Fibroblast of villous mesenchyme (primary cell): ENCODE measurements around the gene SLC22A17. TPM values are rescaled to one million over a fixed set of nuclear protein-coding genes. Genes with fewer than 3 reads are reported as not detected.

ENCODE experiments used
- DNase-seq: peaks from one replicate; pipeline ENCODE4 v3.0.0-alpha.2; 2010; ENCODE audit warnings: low read depth
- H3K4me3 ChIP-seq: 2 replicates; pipeline ENCODE4 v1.5.1; 2011; ENCODE audit warnings: low read depth, mild to moderate bottlenecking, low read length
- CTCF ChIP-seq: IDR thresholded peaks from 2 replicates; pipeline ENCODE4 v1.5.1; 2012; ENCODE audit warnings: low read depth, mild to moderate bottlenecking, low read length; ENCODE audit not compliant: insufficient read depth
- total RNA-seq: library from RNA; depleted of rRNA; stranded (reverse); fragments of >200 nt; gene quantifications from 2 replicates; pipeline ENCODE4 v1.2.3, GENCODE V29; 2012

The SLC22A17 gene
- total RNA-seq, 1 donor, result 16.4 TPM

- peak; percentile 94 for DNase-seq
- no peak for TF ChIP-seq CTCF
- H3K4me3 ChIP-seq, result peak within 1 kb of the TSS; percentile 94
Measured at GRCh38 chr14:23306412-23307145, 46.1 kb downstream of the SLC22A17 start, which contains the start of gene BCL2L2. Gene BCL2L2, plus strand, starts transcription at chr14:23306833. Its CDS starts 935 bp downstream, at chr14:23307768.

- TF ChIP-seq CTCF, result no peak
- H3K4me3 ChIP-seq, result peak within 1 kb of the TSS; percentile 72
- DNase-seq, result peak; percentile 47
Measured at GRCh38 chr14:23302290-23303225, 50.1 kb downstream of the SLC22A17 start, which contains the start of gene PPP1R3E. Gene PPP1R3E, minus strand, starts transcription at chr14:23302859. Its CDS starts 283 bp downstream, at chr14:23302576.

- H3K4me3 ChIP-seq, result peak overlapping the region; percentile 72
- DNase-seq, result no peak
- TF ChIP-seq CTCF, result no peak
Measured at GRCh38 chr14:23301969-23302289, 50.8 kb downstream of the SLC22A17 start.

- peak; percentile 99 for DNase-seq
- peak; percentile 47 for TF ChIP-seq CTCF
- H3K4me3 ChIP-seq, result peak overlapping the region; percentile 77
Measured at GRCh38 chr14:23301288-23301968, 51.3 kb downstream of the SLC22A17 start.

- no peak for TF ChIP-seq CTCF
- peak; percentile 30 for DNase-seq
- H3K4me3 ChIP-seq, result peak overlapping the region; percentile 77
Measured at GRCh38 chr14:23300687-23301223, 51.9 kb downstream of the SLC22A17 start.

- peak overlapping the region; percentile 77 for H3K4me3 ChIP-seq
- DNase-seq, result peak; percentile 3
- TF ChIP-seq CTCF, result no peak
Measured at GRCh38 chr14:23299986-23300686, 52.6 kb downstream of the SLC22A17 start.
